Tibial artery (tissue), 4 donors: ENCODE results near the gene MTMR11.
A peak's percentile ranks its signal among the peaks of the same experiment; 100 is the strongest.
"Not testable (repeated sequence)": the region's sequence is repeated elsewhere in the genome, so short reads cannot be mapped to it uniquely, and the experiment has no call there.

Experiments
- DNase-seq, 2 donors: peaks; one replicate each; pipeline ENCODE4 v3.0.0-alpha.2; 2019
- H3K27ac ChIP-seq, 2 donors: fragments of 200-600 bp; sonication (generic) in 1 of 2; 1 replicate in 1 of 2; 2 replicates in 1 of 2; pipeline ENCODE4 v1.5.1; 2018 to 2019; ENCODE audit warnings: mild to moderate bottlenecking in 1 of 2
- H3K27me3 ChIP-seq, 2 donors: fragments of 200-600 bp; sonication (generic) in 1 of 2; one replicate each; pipeline versions ENCODE4 v1.5.1 to v1.6.0; 2016 to 2019
- H3K36me3 ChIP-seq, 3 donors: fragments of 200-600 bp; sonication (generic) in 2 of 3; one replicate each; pipeline ENCODE4 v1.5.1; 2016 to 2019; ENCODE audit warnings: mild to moderate bottlenecking in 2 of 3
- H3K4me1 ChIP-seq, 4 donors: fragments of 200-600 bp; sonication (generic) in 2 of 4; 1 replicate in 3 of 4; 2 replicates in 1 of 4; pipeline ENCODE4 v1.5.1; 2016 to 2019
- H3K4me3 ChIP-seq, 2 donors: fragments of 200-600 bp; sonication (generic) in 1 of 2; 1 replicate in 1 of 2; 2 replicates in 1 of 2; pipeline ENCODE4 v1.5.1; 2018 to 2019; ENCODE audit warnings: mild to moderate bottlenecking in 2 of 2
- H3K9me3 ChIP-seq, 3 donors: fragments of 200-600 bp; sonication (generic) in 1 of 3; one replicate each; pipeline ENCODE4 v1.5.1; 2016 to 2019
- CTCF ChIP-seq, 2 experiments: fragments of 200-600 bp in 1 of 2; fragments of 450-650 bp in 1 of 2; IDR thresholded peaks; one replicate each; pipeline ENCODE4 v1.5.1; 2017 to 2019; ENCODE audit warnings: antibody characterized with exemption in 2 of 2, mild to moderate bottlenecking in 1 of 2, moderate library complexity in 1 of 2
- intact Hi-C: fragments of 100-400 bp; cut with DNase I; formaldehyde crosslinking; loops from one replicate; pipeline ENCODE4 v1.15.0; 2023; ENCODE audit warnings: low total_unique reads

MTMR11 gene

GRCh38 chr1:149945206-149945605, 8.5 kb upstream of the MTMR11 start:
- Histone ChIP-seq H3K4me3 (no peak overlapping the region), H3K36me3 (peaks cover 54 to 70% (median 58%) of the 10 kb centered on the region in 3 donors), H3K9me3 (no peaks in the 10 kb centered on the region), H3K27me3 (no peaks in the 10 kb centered on the region), H3K4me1 (no peaks in the 10 kb centered on the region), H3K27ac (no peak overlapping the region)
- no peak for DNase-seq
- intact Hi-C loops, result no loop called here
- TF ChIP-seq CTCF (IDR thresholded peaks at IDR 0.05), result no peak

GRCh38 chr1:149942885-149943284, 6.2 kb upstream of the MTMR11 start:
- peaks cover 36 to 47% (median 39%) of the 10 kb centered on the region in 3 donors for H3K36me3 ChIP-seq
- H3K27ac ChIP-seq, result peak overlapping the region in 1 of 2 donors; percentile 16
- no peak for DNase-seq
- H3K4me3 ChIP-seq, result no peak overlapping the region
- no peaks in the 10 kb centered on the region for H3K27me3 ChIP-seq
- H3K4me1 ChIP-seq, result peaks cover 0 to 15% (median 10%) of the 10 kb centered on the region in 4 donors
- H3K9me3 ChIP-seq, result no peaks in the 10 kb centered on the region
- intact Hi-C loops, result no loop called here
- no peak for TF ChIP-seq CTCF (IDR thresholded peaks at IDR 0.05)

GRCh38 chr1:149942207-149942606, 5.5 kb upstream of the MTMR11 start:
- intact Hi-C loops, result no loop called here
- Histone ChIP-seq H3K27ac (peak overlapping the region in 1 of 2 donors; percentile 16), H3K36me3 (peaks cover 32 to 40% (median 35%) of the 10 kb centered on the region in 3 donors), H3K27me3 (no peaks in the 10 kb centered on the region), H3K4me3 (no peak overlapping the region), H3K9me3 (no peaks in the 10 kb centered on the region), H3K4me1 (peaks cover 0 to 22% (median 17%) of the 10 kb centered on the region in 4 donors)
- no peak for DNase-seq
- TF ChIP-seq CTCF (IDR thresholded peaks at IDR 0.05), result no peak

GRCh38 chr1:149940427-149940826, 3.7 kb upstream of the MTMR11 start:
- Histone ChIP-seq H3K4me1 (peaks cover 0 to 33% (median 25%) of the 10 kb centered on the region in 4 donors), H3K27me3 (no peaks in the 10 kb centered on the region), H3K27ac (peak overlapping the region in 1 of 2 donors; percentile 90), H3K4me3 (no peak overlapping the region), H3K36me3 (peaks cover 15 to 23% (median 18%) of the 10 kb centered on the region in 3 donors), H3K9me3 (no peaks in the 10 kb centered on the region)
- DNase-seq, result no peak
- TF ChIP-seq CTCF (IDR thresholded peaks at IDR 0.05), result no peak
- intact Hi-C loops, result no loop called here

GRCh38 chr1:149938668-149939003, 2.0 kb upstream of the MTMR11 start:
- DNase-seq, intact Hi-C loops, H3K9me3 ChIP-seq, H3K27me3 ChIP-seq: not testable (repeated sequence)
- peak overlapping the region; percentile 69 to 90 for H3K27ac ChIP-seq
- H3K4me3 ChIP-seq, result peak overlapping the region; percentile 45 to 47
- peaks cover 0 to 42% (median 31%) of the 10 kb centered on the region in 4 donors for H3K4me1 ChIP-seq
- peaks cover 0 to 11% (median 4%) of the 10 kb centered on the region in 3 donors for H3K36me3 ChIP-seq

- Histone ChIP-seq H3K27me3 (no peaks in the 10 kb centered on the region), H3K27ac (peak overlapping the region; percentile 90 to 93), H3K9me3 (no peaks in the 10 kb centered on the region), H3K36me3 (peaks cover 0 to 14% (median 6%) of the 10 kb centered on the region in 3 donors), H3K4me1 (peaks cover 0 to 42% (median 31%) of the 10 kb centered on the region in 4 donors), H3K4me3 (peak overlapping the region; percentile 74 to 85)
- intact Hi-C loops, result no loop called here
- TF ChIP-seq CTCF (IDR thresholded peaks at IDR 0.05), result no peak
- no peak for DNase-seq
These were observed 1.1 kb upstream of the MTMR11 start for GRCh38 chr1:149937759-149938158.
